ENCODE measurements around the gene SRSF3.

DNA sequence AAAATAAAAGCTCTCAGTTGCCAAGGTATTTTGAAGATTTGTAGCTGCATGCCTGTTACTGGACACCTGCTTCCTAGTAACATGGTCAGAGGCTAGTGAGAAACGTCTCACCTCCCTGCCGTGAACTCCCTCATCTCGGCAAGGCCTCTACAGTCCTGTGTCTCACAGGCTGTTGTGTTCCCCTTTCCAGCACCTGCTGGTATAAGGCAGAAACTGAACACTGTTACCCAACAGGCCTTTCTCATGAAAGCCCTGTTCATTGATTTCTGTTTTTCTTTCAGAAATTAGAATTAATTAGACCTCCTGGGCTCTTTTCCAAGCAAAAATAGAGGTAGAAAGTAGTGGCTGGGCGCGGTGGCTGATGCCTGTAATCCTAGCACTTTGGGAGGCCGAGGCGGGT is 17.6 kb upstream of the SRSF3 start:
- TF ChIP-seq, protein P1, sequence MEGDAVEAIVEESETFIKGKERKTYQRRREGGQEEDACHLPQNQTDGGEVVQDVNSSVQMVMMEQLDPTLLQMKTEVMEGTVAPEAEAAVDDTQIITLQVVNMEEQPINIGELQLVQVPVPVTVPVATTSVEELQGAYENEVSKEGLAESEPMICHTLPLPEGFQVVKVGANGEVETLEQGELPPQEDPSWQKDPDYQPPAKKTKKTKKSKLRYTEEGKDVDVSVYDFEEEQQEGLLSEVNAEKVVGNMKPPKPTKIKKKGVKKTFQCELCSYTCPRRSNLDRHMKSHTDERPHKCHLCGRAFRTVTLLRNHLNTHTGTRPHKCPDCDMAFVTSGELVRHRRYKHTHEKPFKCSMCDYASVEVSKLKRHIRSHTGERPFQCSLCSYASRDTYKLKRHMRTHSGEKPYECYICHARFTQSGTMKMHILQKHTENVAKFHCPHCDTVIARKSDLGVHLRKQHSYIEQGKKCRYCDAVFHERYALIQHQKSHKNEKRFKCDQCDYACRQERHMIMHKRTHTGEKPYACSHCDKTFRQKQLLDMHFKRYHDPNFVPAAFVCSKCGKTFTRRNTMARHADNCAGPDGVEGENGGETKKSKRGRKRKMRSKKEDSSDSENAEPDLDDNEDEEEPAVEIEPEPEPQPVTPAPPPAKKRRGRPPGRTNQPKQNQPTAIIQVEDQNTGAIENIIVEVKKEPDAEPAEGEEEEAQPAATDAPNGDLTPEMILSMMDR (IDR thresholded peaks at IDR 0.05) = no peak
- no peak for TF ChIP-seq POLR2A (IDR thresholded peaks at IDR 0.05)
